SJCRH30 (cell line): ENCODE measurements around the gene LDLRAD4. TPM values are rescaled to one million over a fixed set of nuclear protein-coding genes. Genes with fewer than 3 reads are reported as not detected.

ENCODE experiments used
- DNase-seq, 2 experiments: peaks; one replicate each; pipeline ENCODE4 v3.0.0-alpha.2; 2015 to 2020
- H3K27ac ChIP-seq: fragments of 250-450 bp; sonication (Bioruptor Pico); 2 replicates; pipeline ENCODE4 v1.5.1; 2020; ENCODE audit warnings: mild to moderate bottlenecking, moderate library complexity
- H3K27me3 ChIP-seq: fragments of 250-450 bp; sonication (Bioruptor Pico); 2 replicates; pipeline ENCODE4 v1.5.1; 2020; ENCODE audit warnings: mild to moderate bottlenecking, moderate library complexity
- H3K36me3 ChIP-seq: fragments of 250-450 bp; sonication (Bioruptor Pico); 2 replicates; pipeline ENCODE4 v1.5.1; 2020; ENCODE audit warnings: mild to moderate bottlenecking, moderate library complexity
- H3K4me1 ChIP-seq: fragments of 250-450 bp; sonication (Bioruptor Pico); 2 replicates; pipeline ENCODE4 v1.5.1; 2020; ENCODE audit warnings: mild to moderate bottlenecking, moderate library complexity
- H3K4me3 ChIP-seq: fragments of 250-450 bp; sonication (Bioruptor Pico); 2 replicates; pipeline ENCODE4 v1.5.1; 2020; ENCODE audit warnings: mild to moderate bottlenecking, moderate library complexity
- H3K9me3 ChIP-seq: fragments of 250-450 bp; sonication (Bioruptor Pico); replicated peaks from 2 replicates; pipeline ENCODE4 v1.5.1; 2020; ENCODE audit warnings: mild to moderate bottlenecking, moderate library complexity
- total RNA-seq: library from RNA; depleted of rRNA; stranded (reverse); fragments of >200 nt; shearing (Covaris generic); gene quantifications from 2 replicates; pipeline ENCODE4 v1.2.3, GENCODE V29; 2014

Gene LDLRAD4
- total RNA-seq, 1 experiment from 2014 or later: 0.26 TPM

GRCh38 chr18:13242797-13243196, 24.2 kb downstream of the LDLRAD4 start:
- Histone ChIP-seq H3K27me3 (no peaks in the 10 kb centered on the region), H3K27ac (no peak overlapping the region), H3K4me1 (no peaks in the 10 kb centered on the region), H3K36me3 (no peaks in the 10 kb centered on the region), H3K4me3 (no peak overlapping the region), H3K9me3 (no peaks in the 10 kb centered on the region)
- DNase-seq: no peak

GRCh38 chr18:13243363-13243762, 24.8 kb downstream of the LDLRAD4 start:
- H3K9me3 ChIP-seq: no peaks in the 10 kb centered on the region
- no peak overlapping the region for H3K27ac ChIP-seq
- no peaks in the 10 kb centered on the region for H3K27me3 ChIP-seq
- H3K4me1 ChIP-seq: no peaks in the 10 kb centered on the region
- no peak for DNase-seq
- no peaks in the 10 kb centered on the region for H3K36me3 ChIP-seq
- H3K4me3 ChIP-seq: no peak overlapping the region

- Histone ChIP-seq H3K4me3 (no peak overlapping the region), H3K27me3 (no peaks in the 10 kb centered on the region), H3K36me3 (no peaks in the 10 kb centered on the region), H3K9me3 (no peaks in the 10 kb centered on the region), H3K4me1 (no peaks in the 10 kb centered on the region), H3K27ac (no peak overlapping the region)
- no peak for DNase-seq
Measured at GRCh38 chr18:13244135-13244534, 25.6 kb downstream of the LDLRAD4 start.

GRCh38 chr18:13245481-13246000, 27.0 kb downstream of the LDLRAD4 start:
- Histone ChIP-seq H3K4me1 (no peaks in the 10 kb centered on the region), H3K36me3 (no peaks in the 10 kb centered on the region), H3K9me3 (no peaks in the 10 kb centered on the region), H3K4me3 (no peak overlapping the region), H3K27me3 (no peaks in the 10 kb centered on the region), H3K27ac (no peak overlapping the region)
- no peak for DNase-seq

- Histone ChIP-seq H3K27ac (no peak overlapping the region), H3K36me3 (no peaks in the 10 kb centered on the region), H3K9me3 (no peaks in the 10 kb centered on the region), H3K4me1 (no peaks in the 10 kb centered on the region), H3K4me3 (no peak overlapping the region), H3K27me3 (no peaks in the 10 kb centered on the region)
- DNase-seq: no peak
Measured at GRCh38 chr18:13246121-13246520, 27.6 kb downstream of the LDLRAD4 start.

GRCh38 chr18:13246591-13246990, 28.0 kb downstream of the LDLRAD4 start:
- Histone ChIP-seq H3K4me3 (no peak overlapping the region), H3K27me3 (no peaks in the 10 kb centered on the region), H3K27ac (no peak overlapping the region), H3K4me1 (no peaks in the 10 kb centered on the region), H3K36me3 (no peaks in the 10 kb centered on the region), H3K9me3 (no peaks in the 10 kb centered on the region)
- no peak for DNase-seq

- DNase-seq: no peak
- H3K27me3 ChIP-seq: no peaks in the 10 kb centered on the region
- H3K4me1 ChIP-seq: no peaks in the 10 kb centered on the region
- no peak overlapping the region for H3K27ac ChIP-seq
- H3K9me3 ChIP-seq: no peaks in the 10 kb centered on the region
- H3K4me3 ChIP-seq: no peak overlapping the region
- H3K36me3 ChIP-seq: no peaks in the 10 kb centered on the region
Measured at GRCh38 chr18:13247506-13247905, 28.9 kb downstream of the LDLRAD4 start.

GRCh38 chr18:13252686-13253410, 34.3 kb downstream of the LDLRAD4 start:
- DNase-seq: no peak
- Histone ChIP-seq H3K9me3 (no peaks in the 10 kb centered on the region), H3K36me3 (no peaks in the 10 kb centered on the region), H3K4me1 (no peaks in the 10 kb centered on the region), H3K27me3 (no peaks in the 10 kb centered on the region), H3K4me3 (no peak overlapping the region), H3K27ac (no peak overlapping the region)

- no peaks in the 10 kb centered on the region for H3K27me3 ChIP-seq
- no peaks in the 10 kb centered on the region for H3K9me3 ChIP-seq
- H3K4me3 ChIP-seq: no peak overlapping the region
- no peaks in the 10 kb centered on the region for H3K36me3 ChIP-seq
- no peak overlapping the region for H3K27ac ChIP-seq
- no peaks in the 10 kb centered on the region for H3K4me1 ChIP-seq
- no peak for DNase-seq
Measured at GRCh38 chr18:13253786-13254688, 35.5 kb downstream of the LDLRAD4 start.

GRCh38 chr18:13254971-13255927, 36.7 kb downstream of the LDLRAD4 start:
- Histone ChIP-seq H3K9me3 (no peaks in the 10 kb centered on the region), H3K4me1 (no peaks in the 10 kb centered on the region), H3K27ac (no peak overlapping the region), H3K4me3 (no peak overlapping the region), H3K27me3 (no peaks in the 10 kb centered on the region), H3K36me3 (no peaks in the 10 kb centered on the region)
- DNase-seq: no peak

- no peak overlapping the region for H3K27ac ChIP-seq
- no peak overlapping the region for H3K4me3 ChIP-seq
- no peaks in the 10 kb centered on the region for H3K36me3 ChIP-seq
- H3K4me1 ChIP-seq: no peaks in the 10 kb centered on the region
- no peak for DNase-seq
- no peaks in the 10 kb centered on the region for H3K27me3 ChIP-seq
- H3K9me3 ChIP-seq: no peaks in the 10 kb centered on the region
Measured at GRCh38 chr18:13256444-13257305, 38.1 kb downstream of the LDLRAD4 start.

GRCh38 chr18:13257361-13257980, 38.9 kb downstream of the LDLRAD4 start:
- H3K4me3 ChIP-seq: no peak overlapping the region
- H3K4me1 ChIP-seq: no peaks in the 10 kb centered on the region
- DNase-seq: no peak
- H3K36me3 ChIP-seq: no peaks in the 10 kb centered on the region
- no peaks in the 10 kb centered on the region for H3K27me3 ChIP-seq
- H3K27ac ChIP-seq: no peak overlapping the region
- no peaks in the 10 kb centered on the region for H3K9me3 ChIP-seq

- H3K27ac ChIP-seq: no peak overlapping the region
- H3K36me3 ChIP-seq: no peaks in the 10 kb centered on the region
- H3K27me3 ChIP-seq: no peaks in the 10 kb centered on the region
- H3K4me3 ChIP-seq: no peak overlapping the region
- no peak for DNase-seq
- H3K4me1 ChIP-seq: no peaks in the 10 kb centered on the region
- H3K9me3 ChIP-seq: no peaks in the 10 kb centered on the region
Measured at GRCh38 chr18:13258921-13259320, 40.4 kb downstream of the LDLRAD4 start.
